Glutamatergic neuron (in vitro differentiated cells): ENCODE results near the gene FXYD7. TPM values are rescaled to one million over a fixed set of nuclear protein-coding genes. Genes with fewer than 3 reads are reported as not detected.
"Not testable (repeated sequence)": the region's sequence is repeated elsewhere in the genome, so short reads cannot be mapped to it uniquely, and the experiment has no call there.

Experiments
- DNase-seq: peaks from one replicate; pipeline ENCODE4 v3.0.0; 2022
- H3K27ac Mint-ChIP-seq: one replicate; pipeline ENCODE4 v1.8.0; 2020; ENCODE audit warnings: mild to moderate bottlenecking, mixed read lengths, inconsistent platforms; ENCODE audit not compliant: unreplicated experiment
- H3K27me3 Mint-ChIP-seq: one replicate; pipeline ENCODE4 v1.8.0; 2020; ENCODE audit warnings: mild to moderate bottlenecking, moderate library complexity, mixed read lengths, inconsistent platforms; ENCODE audit not compliant: unreplicated experiment
- H3K36me3 Mint-ChIP-seq: one replicate; pipeline ENCODE4 v1.8.0; 2020; ENCODE audit warnings: mild to moderate bottlenecking, mixed read lengths, inconsistent platforms; ENCODE audit not compliant: unreplicated experiment
- H3K4me1 Mint-ChIP-seq: one replicate; pipeline ENCODE4 v1.8.0; 2020; ENCODE audit warnings: mild to moderate bottlenecking, low read depth, mixed read lengths, inconsistent platforms; ENCODE audit not compliant: unreplicated experiment
- H3K4me3 Mint-ChIP-seq: one replicate; pipeline ENCODE4 v1.8.0; 2020; ENCODE audit warnings: mild to moderate bottlenecking, mixed read lengths, inconsistent platforms; ENCODE audit not compliant: unreplicated experiment
- H3K9me3 Mint-ChIP-seq: one replicate; pipeline ENCODE4 v1.8.0; 2020; ENCODE audit warnings: mild to moderate bottlenecking, moderate library complexity, mixed read lengths, inconsistent platforms; ENCODE audit not compliant: unreplicated experiment
- CTCF ChIP-seq: fragments of 200-600 bp; sonication (generic); IDR thresholded peaks from one replicate; pipeline ENCODE4 v1.5.0; 2021; ENCODE audit not compliant: partially characterized antibody, unreplicated experiment
- total RNA-seq: library from RNA; stranded (reverse); fragmentation: NEBNext Ultra II Directional; extraction: Animal tissue kit (Norgen Biotek cat#: 25700); gene quantifications from one replicate; pipeline ENCODE4 v1.2.1, GENCODE V29; 2021; ENCODE audit not compliant: unreplicated experiment

FXYD7 gene
- total RNA-seq, 1 donor from 2014 or later = 22.3 TPM

- no peak overlapping the region for H3K27ac Mint-ChIP-seq
- TF ChIP-seq CTCF = no peak
- H3K4me3 Mint-ChIP-seq = no peak overlapping the region
- no peak for DNase-seq
- H3K27me3 Mint-ChIP-seq = peaks cover 10% of the 10 kb centered on the region
- peaks cover 5% of the 10 kb centered on the region for H3K9me3 Mint-ChIP-seq
- peaks cover 5% of the 10 kb centered on the region for H3K4me1 Mint-ChIP-seq
- peaks cover 4% of the 10 kb centered on the region for H3K36me3 Mint-ChIP-seq
Measured at GRCh38 chr19:35127871-35128270, 15.2 kb upstream of the FXYD7 start.

- Mint-ChIP-seq H3K9me3 (peaks cover 5% of the 10 kb centered on the region), H3K27ac (no peak overlapping the region), H3K36me3 (peaks cover 4% of the 10 kb centered on the region), H3K27me3 (peaks cover 10% of the 10 kb centered on the region), H3K4me1 (peaks cover 5% of the 10 kb centered on the region), H3K4me3 (no peak overlapping the region)
- DNase-seq = no peak
- TF ChIP-seq CTCF = no peak
Measured at GRCh38 chr19:35128398-35129057, 14.5 kb upstream of the FXYD7 start.

GRCh38 chr19:35129724-35130274 is 13.3 kb upstream of the FXYD7 start:
- H3K36me3 Mint-ChIP-seq, H3K9me3 Mint-ChIP-seq, H3K4me1 Mint-ChIP-seq, DNase-seq, H3K4me3 Mint-ChIP-seq: not testable (repeated sequence)
- Mint-ChIP-seq H3K27me3 (peaks cover 11% of the 10 kb centered on the region), H3K27ac (peak overlapping the region; percentile 49)

GRCh38 chr19:35130761-35131720 is 12.0 kb upstream of the FXYD7 start:
- TF ChIP-seq CTCF = no peak
- H3K4me1 Mint-ChIP-seq = peaks cover 7% of the 10 kb centered on the region
- H3K27me3 Mint-ChIP-seq = peaks cover 12% of the 10 kb centered on the region
- no peak overlapping the region for H3K27ac Mint-ChIP-seq
- H3K9me3 Mint-ChIP-seq = peaks cover 6% of the 10 kb centered on the region
- peaks cover 9% of the 10 kb centered on the region for H3K36me3 Mint-ChIP-seq
- DNase-seq = no peak
- no peak overlapping the region for H3K4me3 Mint-ChIP-seq

- peaks cover 7% of the 10 kb centered on the region for H3K4me1 Mint-ChIP-seq
- H3K27me3 Mint-ChIP-seq = peaks cover 10% of the 10 kb centered on the region
- no peak for DNase-seq
- H3K27ac Mint-ChIP-seq = peak overlapping the region; percentile 2
- peaks cover 6% of the 10 kb centered on the region for H3K9me3 Mint-ChIP-seq
- no peak overlapping the region for H3K4me3 Mint-ChIP-seq
- H3K36me3 Mint-ChIP-seq = peaks cover 9% of the 10 kb centered on the region
- TF ChIP-seq CTCF = no peak
Measured at GRCh38 chr19:35132254-35132653, 10.8 kb upstream of the FXYD7 start.
